HEK293 (cell line): Measurements from ENCODE around the gene KIAA1755.

Experiments
- BCL11A ChIP-seq: fragments of 450-650 bp; formaldehyde crosslinking; IDR thresholded peaks from 2 replicates; pipeline ENCODE4 v1.5.1; 2016; ENCODE audit warnings: low read depth, missing biosample characterization, missing genetic modification characterization
- CTCF ChIP-seq: fragments of 450-650 bp; formaldehyde crosslinking; IDR thresholded peaks from 2 replicates; pipeline ENCODE4 v1.5.1; 2016; ENCODE audit warnings: missing biosample characterization, missing genetic modification characterization
- HOXA7 ChIP-seq: sonication (generic); formaldehyde crosslinking; IDR thresholded peaks from 2 replicates; pipeline ENCODE4 v1.8.1; 2022; ENCODE audit warnings: missing genetic modification reagents, borderline replicate concordance
- MYNN ChIP-seq: fragments of 450-650 bp; formaldehyde crosslinking; IDR thresholded peaks from 2 replicates; pipeline ENCODE4 v1.5.1; 2016; ENCODE audit warnings: missing biosample characterization, missing genetic modification characterization, borderline replicate concordance
- REST ChIP-seq: fragments of 450-650 bp; formaldehyde crosslinking; IDR thresholded peaks from 2 replicates; pipeline ENCODE4 v1.5.1; 2016; ENCODE audit warnings: missing biosample characterization, missing genetic modification characterization
- SETDB1 ChIP-seq: IDR thresholded peaks from one replicate; pipeline ENCODE4 v1.6.1; 2017; ENCODE audit warnings: mild to moderate bottlenecking, low read length, moderate library complexity, mixed read lengths; ENCODE audit not compliant: insufficient read length
- ZNF394 ChIP-seq: fragments of 450-650 bp; formaldehyde crosslinking; IDR thresholded peaks from 2 replicates; pipeline ENCODE4 v1.5.1; 2016; ENCODE audit warnings: missing biosample characterization, missing genetic modification characterization, mild to moderate bottlenecking, moderate library complexity, borderline replicate concordance

GRCh38 chr20:38202982-38203293, 57.6 kb downstream of the KIAA1755 start:
- TF ChIP-seq SETDB1 (no peak), CTCF (tag by site-specific recombination) (no peak), ZNF394 (no peak), BCL11A (tag by site-specific recombination) (no peak), REST (tag by site-specific recombination) (no peak), MYNN (tag by site-specific recombination) (no peak), HOXA7 (no peak)
